HG03103 (cell line): ENCODE data around the gene BTLA.
A peak's percentile ranks its signal among the peaks of the same experiment; 100 is the strongest.
"Not testable (repeated sequence)": the region's sequence is repeated elsewhere in the genome, so short reads cannot be mapped to it uniquely, and the experiment has no call there.

Experiments used
- ATAC-seq: cut with Tn5 transposase; IDR thresholded peaks from one replicate; pipeline ENCODE4 v1.9.1; 2021; ENCODE audit warnings: low read depth; ENCODE audit not compliant: unreplicated experiment

BTLA gene, protein sequence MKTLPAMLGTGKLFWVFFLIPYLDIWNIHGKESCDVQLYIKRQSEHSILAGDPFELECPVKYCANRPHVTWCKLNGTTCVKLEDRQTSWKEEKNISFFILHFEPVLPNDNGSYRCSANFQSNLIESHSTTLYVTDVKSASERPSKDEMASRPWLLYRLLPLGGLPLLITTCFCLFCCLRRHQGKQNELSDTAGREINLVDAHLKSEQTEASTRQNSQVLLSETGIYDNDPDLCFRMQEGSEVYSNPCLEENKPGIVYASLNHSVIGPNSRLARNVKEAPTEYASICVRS

DNA sequence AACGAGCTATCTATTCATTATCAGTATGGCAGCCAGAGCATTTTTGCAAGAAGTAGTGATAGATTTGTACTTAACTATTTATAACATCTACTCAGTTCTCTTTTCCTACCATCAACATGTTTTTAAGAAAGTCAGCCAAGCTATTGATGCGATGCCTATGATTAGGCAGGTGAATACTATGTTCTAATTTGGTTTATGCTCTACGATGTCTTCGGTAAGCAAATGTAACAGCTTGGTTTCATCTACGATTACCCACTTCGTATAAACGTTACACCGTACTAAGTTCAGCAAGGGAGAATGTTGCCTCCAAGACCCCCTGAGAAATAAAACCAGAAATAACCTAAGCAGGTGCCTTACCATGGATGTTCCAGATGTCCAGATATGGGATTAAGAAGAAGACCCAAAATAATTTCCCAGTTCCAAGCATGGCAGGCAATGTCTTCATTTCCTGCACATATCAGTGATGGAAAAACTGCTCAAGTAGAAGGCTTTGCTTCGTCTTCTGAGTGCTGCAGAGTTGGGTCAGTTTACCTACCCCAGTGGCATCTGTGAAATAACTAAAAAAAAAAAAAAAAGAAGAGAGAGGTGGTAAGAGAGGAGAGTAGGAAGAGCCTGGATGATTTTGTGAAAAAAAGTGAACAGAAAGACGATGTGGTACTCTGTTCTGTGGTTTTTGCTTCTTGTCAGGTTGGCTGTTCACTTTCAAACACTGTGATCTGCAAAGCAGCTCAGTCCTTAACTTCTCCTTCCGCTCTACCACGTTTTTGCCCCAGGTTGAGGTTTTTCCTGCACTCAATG, at the start of gene BTLA:
TSS of gene BTLA (minus strand) at position 559 of the 798 bp plus-strand sequence. CDS start at position 445, 114 bp downstream.
- ATAC-seq: peak; percentile 66

DNA sequence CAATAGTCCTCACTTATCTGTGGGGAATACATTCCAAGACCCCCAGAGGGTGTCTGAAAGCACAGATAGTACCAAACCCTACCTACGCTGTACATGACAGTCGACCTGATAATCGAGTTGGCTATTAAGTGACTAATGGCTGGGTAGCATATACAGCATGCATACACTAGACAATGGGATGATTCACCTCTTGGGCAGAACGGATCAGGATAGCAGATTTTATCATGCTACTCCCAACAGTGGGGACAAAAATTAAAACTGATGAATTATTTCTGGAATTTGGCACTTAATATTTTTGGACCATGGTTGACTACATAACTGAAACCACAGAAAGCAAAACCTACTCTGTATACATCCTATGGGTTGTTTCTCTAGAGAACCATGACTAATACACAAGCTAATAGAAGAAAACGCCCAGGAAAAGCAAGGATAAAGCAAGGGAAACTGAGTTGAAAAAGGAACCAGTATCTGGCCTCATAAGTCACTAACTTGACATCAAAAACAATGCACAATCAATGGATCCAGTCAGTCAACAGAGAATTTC, 47.0 kb upstream of the BTLA start:
- ATAC-seq: no peak

DNA sequence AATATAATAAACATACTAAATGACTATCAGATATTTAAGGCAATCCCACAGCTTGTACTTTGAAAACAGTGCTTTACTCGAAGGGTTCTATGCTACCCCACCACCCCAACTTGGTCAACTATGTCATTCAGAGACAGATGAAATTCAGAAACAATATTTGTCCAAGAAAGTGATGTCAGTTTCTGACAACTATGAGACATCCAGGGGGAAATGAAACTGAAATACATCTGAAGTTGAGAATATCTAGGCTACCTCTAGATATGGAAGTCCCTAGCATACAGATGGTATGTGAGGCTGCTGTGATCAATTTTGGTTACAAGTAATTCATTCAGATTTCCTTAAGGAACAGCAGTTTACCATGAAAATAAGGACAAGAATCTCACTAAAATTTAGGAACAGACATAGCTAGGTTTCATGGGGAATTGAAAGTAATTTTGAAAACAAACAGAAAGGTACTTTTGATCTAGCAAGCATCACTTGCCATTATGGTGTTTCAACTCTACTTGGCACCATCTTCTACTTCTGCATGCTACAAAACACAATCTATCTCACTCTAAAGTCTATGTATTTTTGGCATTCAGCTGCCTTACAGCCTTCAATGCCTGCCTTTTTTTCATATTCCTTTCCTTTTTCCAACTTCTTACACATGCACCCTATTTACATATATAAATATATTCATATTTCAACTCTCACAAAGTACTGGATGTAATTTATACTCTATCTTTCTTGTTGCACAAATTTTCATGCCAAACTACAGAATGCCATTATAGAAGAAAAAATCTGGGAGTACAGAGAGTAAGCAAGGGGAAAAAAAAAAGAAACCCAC, 40.8 kb upstream of the BTLA start:
- peak; percentile 92 for ATAC-seq

DNA sequence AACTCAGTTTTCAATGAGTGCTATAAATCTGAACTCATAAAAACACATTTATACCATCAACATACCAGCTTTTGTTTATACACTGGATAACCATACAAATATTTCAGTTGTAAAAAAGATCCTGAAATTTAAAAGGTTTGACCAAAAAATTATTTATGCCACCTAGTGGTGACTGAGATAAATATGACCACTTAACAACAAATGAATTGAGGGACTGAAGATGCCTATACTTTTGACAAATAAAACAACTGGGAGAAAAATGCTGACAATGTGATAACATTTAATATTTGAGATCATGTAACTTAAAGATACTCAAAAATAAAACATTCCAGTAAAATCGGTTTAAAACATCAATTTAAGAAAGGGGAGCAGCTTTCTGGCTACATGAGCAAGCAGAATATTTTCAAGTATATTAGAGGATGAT, 32.1 kb upstream of the BTLA start:
- no peak for ATAC-seq

DNA sequence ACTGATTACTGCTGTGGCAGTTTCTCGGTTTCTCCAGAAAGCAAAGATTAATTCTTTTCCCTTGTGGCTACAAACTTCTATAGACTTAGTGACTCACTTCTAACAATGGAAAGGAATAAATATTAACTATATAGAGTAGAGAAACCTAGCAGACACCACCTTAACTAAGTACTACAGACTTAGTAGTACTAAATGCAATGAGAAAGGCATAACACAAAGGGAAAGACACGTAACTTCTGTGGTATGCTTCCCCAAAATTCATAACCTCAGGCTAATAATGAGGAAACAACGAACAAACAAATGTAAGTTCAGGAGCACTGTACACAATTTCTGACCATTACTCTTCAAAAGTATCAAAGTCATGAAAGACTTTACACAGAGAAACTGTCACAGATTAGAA, 31.3 kb upstream of the BTLA start:
- ATAC-seq: no peak

DNA sequence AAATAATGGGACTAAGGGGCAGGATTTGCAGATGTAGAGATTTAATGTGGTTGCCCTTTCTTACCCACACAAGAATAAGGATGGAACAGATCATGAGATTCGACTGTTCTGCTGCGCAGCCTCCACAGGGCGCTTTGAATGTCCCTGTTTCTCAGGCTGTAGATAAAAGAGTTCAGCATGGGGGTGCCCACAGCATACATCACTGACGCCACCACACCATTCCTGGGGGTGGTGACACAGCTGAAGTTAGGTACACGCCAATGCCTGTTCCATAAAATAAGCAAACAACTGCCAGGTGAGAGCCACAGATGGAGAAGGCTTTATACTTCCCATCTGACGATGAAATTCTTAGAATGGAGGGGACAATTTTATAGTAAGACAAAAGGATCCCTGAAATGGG, 24.9 kb upstream of the BTLA start:
- not testable (repeated sequence) for ATAC-seq

DNA sequence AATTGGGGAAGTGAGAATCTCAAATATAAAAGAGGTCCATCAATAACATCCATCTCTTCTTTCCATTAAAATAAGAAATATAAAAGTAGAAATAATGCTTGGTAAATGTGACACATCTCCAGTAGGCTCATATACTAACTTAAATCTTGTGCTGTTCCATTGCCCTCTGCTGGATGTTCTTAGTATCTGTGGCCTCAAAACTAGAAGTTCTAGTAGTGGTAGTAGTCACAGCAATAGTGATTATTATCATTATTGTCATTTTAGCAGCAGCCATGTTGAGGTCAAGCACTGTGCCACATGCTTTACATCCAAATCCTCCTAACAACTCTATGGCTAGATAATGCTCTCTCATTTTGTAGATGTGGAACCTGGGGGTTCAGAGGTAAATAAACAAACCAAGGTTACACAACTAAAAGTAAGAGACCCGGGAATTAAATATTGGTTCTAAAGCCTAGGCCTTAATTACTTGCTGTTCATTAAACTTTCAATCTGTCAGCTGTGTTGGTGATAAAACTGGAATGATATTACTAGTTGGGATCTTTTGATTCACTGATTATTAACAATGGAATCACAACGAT, 20.2 kb upstream of the BTLA start:
- ATAC-seq: peak; percentile 56

DNA sequence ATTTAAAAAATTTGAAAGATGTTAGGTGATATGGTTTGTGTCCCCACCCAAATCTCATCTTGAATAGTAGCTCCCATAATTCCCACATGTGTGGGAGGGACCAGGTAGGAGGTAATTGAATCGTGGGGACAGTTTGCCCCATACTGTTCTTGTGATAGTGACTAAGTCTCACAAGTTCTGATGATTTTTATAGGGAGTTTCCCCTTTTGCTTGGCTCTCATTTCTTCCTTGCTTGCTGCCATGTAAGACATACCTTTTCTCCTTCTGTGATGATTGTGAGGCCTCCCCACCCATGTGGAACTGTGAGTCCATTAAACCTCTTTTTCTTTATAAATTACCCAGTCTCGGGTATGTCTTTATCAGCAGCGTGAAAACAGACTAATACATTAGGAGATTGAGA, 19.7 kb upstream of the BTLA start:
- ATAC-seq: not testable (repeated sequence)

DNA sequence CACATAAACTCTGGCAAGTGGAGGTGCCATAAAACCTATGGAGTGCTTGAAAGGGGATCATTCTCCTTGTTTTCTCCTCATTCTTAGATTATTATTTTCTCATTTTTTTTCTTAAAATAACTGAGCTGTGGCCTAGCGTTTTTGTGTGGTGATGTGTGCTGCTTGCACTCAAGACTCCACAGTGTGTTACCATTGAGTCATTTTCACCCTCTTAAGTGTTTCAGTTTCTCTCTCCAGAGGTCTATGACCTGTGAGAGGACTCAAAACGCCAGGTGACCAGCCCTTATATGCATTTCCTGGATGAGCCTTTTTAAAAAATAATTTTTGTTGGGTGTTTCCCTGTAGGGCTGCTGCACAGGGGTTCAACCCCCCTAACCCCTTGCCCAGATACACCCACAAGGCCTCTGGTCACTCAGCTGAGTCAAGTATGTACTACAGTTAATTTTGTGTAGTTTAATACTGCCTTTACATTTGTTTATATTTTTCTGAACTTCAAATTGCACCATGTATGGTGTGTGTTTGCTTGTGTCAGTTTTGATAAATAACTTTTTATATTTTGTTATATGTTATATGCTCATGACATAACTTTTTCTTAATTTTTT, 15.4 kb upstream of the BTLA start:
- ATAC-seq: peak; percentile 99

DNA sequence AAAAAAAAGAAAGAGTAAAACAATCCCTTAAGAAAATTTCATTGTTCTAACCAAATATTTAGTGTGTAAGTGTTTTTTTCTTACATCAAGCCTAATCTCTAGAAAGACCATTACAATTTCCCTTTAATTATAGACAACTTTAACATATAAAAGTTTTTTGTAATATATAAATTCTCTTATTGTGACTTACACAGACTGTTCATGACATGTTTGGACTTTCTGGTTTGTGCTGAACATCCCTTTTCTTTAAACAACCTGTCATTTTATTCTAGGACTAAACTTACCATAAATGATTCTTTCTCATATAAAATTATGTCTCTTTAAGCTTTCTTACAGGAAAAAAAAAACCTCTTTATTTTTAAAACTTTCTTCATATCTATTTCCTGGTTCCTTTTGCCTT, 13.0 kb upstream of the BTLA start:
- ATAC-seq: no peak

DNA sequence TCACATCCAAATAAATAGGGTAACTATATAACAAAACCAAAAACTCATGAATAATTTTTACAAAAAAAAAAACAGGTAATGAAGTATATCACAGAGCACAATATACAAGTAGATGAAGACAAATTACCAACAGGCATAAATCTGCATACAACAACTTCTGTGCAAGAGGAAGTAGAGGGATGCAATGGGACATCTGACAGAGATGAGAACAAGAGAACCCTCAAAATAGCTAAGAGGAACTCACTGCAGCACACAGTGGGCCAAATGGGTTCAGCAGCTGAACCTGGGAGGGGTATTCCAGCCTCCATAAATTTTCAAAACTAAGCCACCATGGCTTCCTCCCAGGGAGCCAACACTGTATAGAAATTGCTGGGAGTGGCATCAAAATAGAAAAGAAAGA, 9.6 kb upstream of the BTLA start:
- ATAC-seq: no peak

DNA sequence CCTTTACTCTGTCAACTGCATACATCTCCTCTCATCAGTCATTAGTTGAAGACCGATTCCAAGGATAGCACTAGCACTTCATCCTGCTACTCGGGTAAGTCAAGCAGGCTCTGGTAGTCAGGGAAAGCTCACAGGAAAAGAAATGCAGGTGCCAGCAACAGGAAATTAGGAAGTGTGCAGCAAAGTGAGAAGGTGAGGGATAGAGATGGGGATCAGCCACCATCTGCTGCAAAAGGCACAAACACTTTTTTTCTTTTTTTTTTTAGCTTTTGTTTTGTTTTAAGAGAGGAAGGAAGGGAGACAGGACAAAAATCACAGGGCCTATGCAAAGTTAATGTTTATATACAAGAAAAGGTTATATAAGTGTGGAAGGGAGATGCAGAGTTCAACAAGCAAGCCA, 9.0 kb upstream of the BTLA start:
- ATAC-seq: no peak

DNA sequence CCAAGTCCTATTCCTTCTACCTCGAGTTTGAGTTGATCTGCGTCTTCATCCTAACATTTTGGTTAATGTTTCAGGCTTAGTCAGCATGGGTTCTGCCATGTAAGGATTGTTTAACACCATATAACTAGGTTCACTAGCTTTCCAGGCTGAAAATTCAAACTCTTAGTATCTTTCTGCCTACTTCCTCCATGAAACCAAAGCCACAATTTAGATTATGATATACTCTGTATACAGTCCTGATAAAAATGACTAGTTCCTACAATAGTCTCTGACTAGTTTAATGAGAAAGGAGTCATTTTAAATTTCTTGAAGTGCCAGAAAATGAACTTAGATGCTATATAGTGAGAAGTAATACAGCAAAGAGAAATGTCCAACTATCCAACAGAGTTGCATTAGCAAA, 6.6 kb upstream of the BTLA start:
- no peak for ATAC-seq

DNA sequence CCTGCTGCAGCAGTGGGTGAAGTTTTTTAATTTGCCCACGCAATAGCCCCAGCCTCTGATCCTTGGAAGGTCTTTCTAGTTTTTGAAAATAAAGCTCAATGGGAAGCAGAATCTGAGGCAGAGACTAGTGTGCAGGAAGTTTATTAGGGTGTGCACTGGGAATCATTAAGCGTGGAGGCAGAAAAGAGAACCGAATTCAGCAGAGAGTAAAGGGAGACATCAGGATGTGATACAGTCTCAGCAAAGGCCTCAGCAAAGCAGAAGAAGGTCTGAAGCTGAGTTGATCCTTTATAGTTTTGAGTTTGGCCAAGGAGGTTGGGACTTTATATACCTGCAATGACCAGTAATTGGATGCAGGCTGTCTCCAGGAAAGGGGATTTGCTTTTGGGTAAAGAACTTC, 4.9 kb upstream of the BTLA start:
- ATAC-seq: no peak

DNA sequence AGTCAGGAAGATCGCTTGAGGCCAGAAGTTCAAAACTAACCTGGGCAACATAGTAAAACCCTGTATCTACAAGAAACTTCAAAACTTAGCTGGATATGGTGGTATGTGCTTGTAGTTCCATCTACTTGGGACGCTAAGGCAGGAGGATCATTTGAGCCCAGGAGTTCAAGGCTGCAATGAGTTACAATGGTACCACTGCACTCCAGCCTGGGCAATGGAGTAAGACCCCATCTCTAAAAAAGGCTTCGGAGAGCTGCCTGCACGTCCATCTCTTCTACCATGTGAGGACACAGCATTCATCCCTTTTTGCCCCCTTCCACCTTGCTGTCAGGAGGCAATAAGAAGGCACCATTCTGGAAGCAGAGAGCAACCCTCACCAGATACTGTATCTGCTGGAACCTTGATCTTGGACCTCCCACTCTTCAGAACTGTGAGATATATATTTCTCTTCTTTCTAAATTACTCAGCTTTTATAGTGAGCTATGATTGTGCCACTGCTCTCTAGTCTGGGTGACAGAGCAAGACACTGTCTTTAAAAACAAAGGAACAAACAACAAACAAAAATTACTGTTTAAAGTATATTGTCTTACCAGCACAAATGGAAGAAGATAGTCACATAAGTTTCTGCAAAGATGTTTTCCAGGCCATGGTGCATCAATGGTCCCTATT, 4.2 kb upstream of the BTLA start:
- no peak for ATAC-seq

DNA sequence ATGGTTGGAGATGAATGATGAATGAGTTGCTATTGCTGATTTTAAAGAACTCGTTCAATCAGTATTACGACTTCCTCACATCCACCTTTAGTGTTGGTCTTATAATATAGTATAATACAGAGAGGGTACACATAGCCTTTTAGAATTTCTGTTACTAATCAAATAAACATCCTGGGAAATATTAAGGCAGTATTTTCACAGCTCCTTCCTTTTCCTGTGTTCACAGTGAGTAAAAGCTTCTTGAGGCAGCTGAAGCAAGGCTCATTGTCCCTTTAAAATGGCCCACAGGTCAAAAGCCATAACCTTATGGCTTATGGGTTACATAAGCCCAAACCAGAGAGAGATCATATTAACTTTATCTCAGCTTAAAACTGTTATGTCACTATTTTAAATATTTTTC, 1.3 kb upstream of the BTLA start:
- ATAC-seq: no peak

DNA sequence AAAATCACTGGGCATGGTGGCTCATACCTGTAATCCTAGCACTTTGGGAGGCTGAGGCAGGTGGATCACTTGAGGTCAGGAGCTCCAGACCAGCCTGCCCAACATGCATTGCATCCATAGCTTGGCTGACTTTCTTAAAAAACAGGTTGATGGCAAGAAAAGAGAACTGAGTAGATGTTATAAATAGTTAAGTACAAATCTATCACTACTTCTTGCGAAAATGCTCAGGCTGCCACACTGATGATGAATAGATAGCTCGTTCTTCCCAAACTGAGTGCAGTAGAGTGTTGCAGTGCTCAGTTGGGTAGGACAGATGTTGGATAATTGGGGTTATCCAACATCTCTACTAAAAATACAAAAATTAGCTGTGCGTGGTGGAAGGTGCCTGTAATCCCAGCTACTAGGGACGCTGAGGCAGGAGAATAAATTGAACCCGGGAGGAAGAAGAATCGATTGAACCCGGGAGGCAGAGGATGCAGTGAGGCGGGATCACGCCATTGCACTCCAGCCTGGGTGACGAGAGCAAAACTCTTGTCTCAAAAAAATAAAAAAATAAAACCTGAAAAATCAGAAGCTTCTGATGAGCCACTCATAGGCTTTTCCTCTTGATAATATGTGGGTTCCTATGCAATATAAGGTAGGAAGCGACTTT, 1.2 kb downstream of the BTLA start:
- ATAC-seq: no peak

DNA sequence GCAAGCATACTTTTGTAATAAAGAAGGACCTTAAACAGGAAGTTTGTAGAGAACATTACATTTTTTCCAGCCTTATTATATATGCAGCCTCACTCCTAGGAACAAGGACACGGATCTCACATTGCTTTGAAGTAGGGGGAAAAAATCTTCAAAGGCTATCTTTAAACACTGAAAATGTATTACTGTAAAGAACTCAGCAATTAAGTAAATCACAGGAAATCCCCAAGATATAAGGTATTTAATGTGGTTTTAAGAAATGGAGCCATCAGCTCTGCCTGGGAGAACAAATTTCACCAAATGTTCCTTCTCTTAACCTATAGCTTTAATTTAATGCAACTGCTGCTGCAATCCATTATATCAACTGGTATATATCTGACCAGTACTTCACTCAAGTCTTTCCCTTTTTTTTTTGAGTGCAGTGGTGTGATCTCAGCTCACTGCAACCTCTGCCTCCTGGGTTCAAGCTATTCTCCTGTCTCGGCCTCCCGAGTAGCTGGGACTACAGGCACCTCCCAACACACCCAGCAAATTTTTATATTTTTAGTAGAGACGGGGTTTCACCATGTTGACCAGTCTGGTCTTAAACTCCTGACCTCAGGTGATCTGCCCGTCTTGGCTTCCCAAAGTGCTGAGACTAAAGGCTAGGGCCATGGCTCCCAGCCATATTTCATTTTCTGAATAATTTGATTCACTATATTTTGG, 2.8 kb downstream of the BTLA start:
- ATAC-seq: no peak

DNA sequence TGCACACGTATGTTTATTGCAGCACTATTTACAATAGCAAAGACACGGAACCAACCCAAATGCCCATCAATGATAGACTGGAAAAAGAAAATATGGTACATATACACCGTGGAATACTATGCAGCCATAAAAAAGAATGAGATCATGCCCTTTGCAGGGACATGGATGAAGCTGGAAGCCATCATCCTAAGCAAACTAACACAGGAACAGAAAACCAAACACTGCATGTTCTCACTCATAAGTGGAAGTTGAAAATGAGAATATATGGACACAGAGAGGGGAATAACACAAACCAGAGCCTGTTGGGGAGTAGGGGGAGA, 4.9 kb downstream of the BTLA start:
- ATAC-seq: not testable (repeated sequence)
